ENCODE measurements around the gene KCNC1.

KCNC1 gene

GRCh38 chr11:17714870-17715269, 19.7 kb upstream of the KCNC1 start:
- no peak for FAIRE-seq
- no peak for DNase-seq (ENCODE audit: low spot score)

- DNase-seq (ENCODE audit: low spot score) (no peak), FAIRE-seq (no peak)
Observed at GRCh38 chr11:17716807-17717206, 17.8 kb upstream of the KCNC1 start.

- DNase-seq (ENCODE audit: low spot score), result no peak
- FAIRE-seq, result no peak
Observed at GRCh38 chr11:17718015-17718414, 16.6 kb upstream of the KCNC1 start.

- FAIRE-seq, result no peak
- no peak for DNase-seq (ENCODE audit: low spot score)
Observed at GRCh38 chr11:17718510-17718962, 16.0 kb upstream of the KCNC1 start.

GRCh38 chr11:17719028-17719937, 15.3 kb upstream of the KCNC1 start, which contains the start of gene MYOD1:
TSS of gene MYOD1 (plus strand) at chr11:17719571. CDS start at chr11:17719783, 212 bp downstream.
- no peak for FAIRE-seq
- no peak for DNase-seq (ENCODE audit: low spot score)

GRCh38 chr11:17719938-17720795, 14.4 kb upstream of the KCNC1 start:
- FAIRE-seq (no peak), DNase-seq (ENCODE audit: low spot score) (no peak)

GRCh38 chr11:17720796-17721171, 13.8 kb upstream of the KCNC1 start:
- FAIRE-seq, result no peak
- no peak for DNase-seq (ENCODE audit: low spot score)

- no peak for FAIRE-seq
Observed at GRCh38 chr11:17721242-17721999, 13.2 kb upstream of the KCNC1 start.

GRCh38 chr11:17722000-17722643, 12.5 kb upstream of the KCNC1 start:
- no peak for DNase-seq (ENCODE audit: low spot score)
- no peak for FAIRE-seq

More at GRCh38 chr11:17721242-17721999, 13.2 kb upstream of the KCNC1 start:
- DNase-seq (ENCODE audit: low spot score), result no peak

- DNase-seq (ENCODE audit: low spot score) (no peak), FAIRE-seq (no peak)
Observed at GRCh38 chr11:17724020-17724908, 10.3 kb upstream of the KCNC1 start.

- FAIRE-seq (no peak), DNase-seq (ENCODE audit: low spot score) (no peak)
Observed at GRCh38 chr11:17725174-17725573, 9.4 kb upstream of the KCNC1 start.

GRCh38 chr11:17730137-17730536, 4.4 kb upstream of the KCNC1 start:
- FAIRE-seq, result no peak
- no peak for DNase-seq (ENCODE audit: low spot score)

GRCh38 chr11:17730608-17731462, 3.7 kb upstream of the KCNC1 start:
- no peak for FAIRE-seq
- DNase-seq (ENCODE audit: low spot score), result peak; percentile 47

GRCh38 chr11:17733261-17733660, 1.3 kb upstream of the KCNC1 start:
- DNase-seq (ENCODE audit: low spot score) (no peak), FAIRE-seq (no peak)

GRCh38 chr11:17734986-17735817, 621 bp downstream of the KCNC1 start:
- no peak for FAIRE-seq
- DNase-seq (ENCODE audit: low spot score), result no peak

- FAIRE-seq, result no peak
- no peak for DNase-seq (ENCODE audit: low spot score)
Observed at GRCh38 chr11:17735818-17736578, 1.4 kb downstream of the KCNC1 start.

- no peak for FAIRE-seq
- DNase-seq (ENCODE audit: low spot score), result no peak
Observed at GRCh38 chr11:17736579-17736893, 2.0 kb downstream of the KCNC1 start.
